H1 (cell line): Measurements from ENCODE around the gene FLT4.

Source experiments
- RAD21 ChIP-seq, 2 experiments: IDR thresholded peaks in 1 of 2; conservative IDR thresholded peaks in 1 of 2; 2 replicates each; pipeline ENCODE4 v1.6.1; 2011; ENCODE audit warnings: low read depth in 2 of 2, low read length in 2 of 2, improper control_type of control experiment in 1 of 2, inconsistent platforms in 1 of 2, mild to moderate bottlenecking in 1 of 2, moderate library complexity in 1 of 2
- TF ChIP-seq, protein P1 (sequence below), 3 experiments: IDR thresholded peaks; 1 replicate in 2 of 3; 2 replicates in 1 of 3; pipeline versions ENCODE4 v1.5.1 to v1.6.1; 2011; ENCODE audit warnings: low read length in 3 of 3, mild to moderate bottlenecking in 3 of 3, inconsistent platforms in 2 of 3, low read depth in 1 of 3, moderate library complexity in 1 of 3; ENCODE audit not compliant: insufficient read depth in 1 of 3; ENCODE audit errors: control extremely low read depth in 1 of 3

DNA sequence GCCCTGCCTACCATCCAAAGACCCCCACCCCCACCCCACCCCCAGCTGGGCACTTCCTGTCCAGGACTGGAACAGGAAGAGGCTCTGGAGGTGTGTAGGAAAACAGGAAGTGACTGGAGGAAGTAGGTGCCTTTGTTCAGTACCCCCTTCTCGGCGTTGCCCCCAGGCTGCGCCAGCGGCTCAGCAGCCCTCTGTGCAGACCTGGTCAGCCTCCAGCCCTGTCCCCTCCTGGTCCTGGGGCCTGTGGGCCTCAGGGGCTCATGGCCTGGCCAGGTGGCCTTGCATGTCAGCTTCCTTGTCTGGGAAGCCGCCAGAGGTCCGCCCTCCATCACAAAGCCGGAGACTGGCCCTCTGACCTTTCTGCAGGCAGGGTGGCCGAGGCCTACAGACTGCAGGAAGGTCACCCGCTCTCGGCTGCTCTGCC lies 26.0 kb downstream of the FLT4 start:
- TF ChIP-seq, protein P1, sequence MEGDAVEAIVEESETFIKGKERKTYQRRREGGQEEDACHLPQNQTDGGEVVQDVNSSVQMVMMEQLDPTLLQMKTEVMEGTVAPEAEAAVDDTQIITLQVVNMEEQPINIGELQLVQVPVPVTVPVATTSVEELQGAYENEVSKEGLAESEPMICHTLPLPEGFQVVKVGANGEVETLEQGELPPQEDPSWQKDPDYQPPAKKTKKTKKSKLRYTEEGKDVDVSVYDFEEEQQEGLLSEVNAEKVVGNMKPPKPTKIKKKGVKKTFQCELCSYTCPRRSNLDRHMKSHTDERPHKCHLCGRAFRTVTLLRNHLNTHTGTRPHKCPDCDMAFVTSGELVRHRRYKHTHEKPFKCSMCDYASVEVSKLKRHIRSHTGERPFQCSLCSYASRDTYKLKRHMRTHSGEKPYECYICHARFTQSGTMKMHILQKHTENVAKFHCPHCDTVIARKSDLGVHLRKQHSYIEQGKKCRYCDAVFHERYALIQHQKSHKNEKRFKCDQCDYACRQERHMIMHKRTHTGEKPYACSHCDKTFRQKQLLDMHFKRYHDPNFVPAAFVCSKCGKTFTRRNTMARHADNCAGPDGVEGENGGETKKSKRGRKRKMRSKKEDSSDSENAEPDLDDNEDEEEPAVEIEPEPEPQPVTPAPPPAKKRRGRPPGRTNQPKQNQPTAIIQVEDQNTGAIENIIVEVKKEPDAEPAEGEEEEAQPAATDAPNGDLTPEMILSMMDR (IDR thresholded peaks at IDR 0.05; ENCODE audit: control extremely low read depth in 1 of 3, insufficient read depth in 1 of 3, low read depth in 1 of 3, low read length in 3 of 3): no peak
- TF ChIP-seq RAD21 (IDR thresholded peaks at IDR 0.05 in 1 of 2, conservative IDR thresholded peaks at IDR 0.05 in 1 of 2; ENCODE audit: low read depth in 2 of 2, low read length in 2 of 2): no peak
